Testis (tissue), 3 donors: ENCODE results near the gene GPR179. TPM values are rescaled to one million over a fixed set of nuclear protein-coding genes. Genes with fewer than 3 reads are reported as not detected.

Experiments used
- DNase-seq: peaks from one replicate; pipeline ENCODE4 v3.0.0-alpha.2; 2019
- H3K27ac ChIP-seq, 2 donors: fragments of 200-600 bp; sonication (generic); one replicate each; pipeline ENCODE4 v1.5.1; 2019
- H3K27me3 ChIP-seq: fragments of 200-600 bp; sonication (generic); one replicate; pipeline ENCODE4 v1.5.1; 2019
- H3K36me3 ChIP-seq: fragments of 200-600 bp; sonication (generic); one replicate; pipeline ENCODE4 v1.5.1; 2017; ENCODE audit warnings: low read depth; ENCODE audit errors: missing control alignments
- H3K4me1 ChIP-seq: fragments of 200-600 bp; sonication (generic); one replicate; pipeline ENCODE4 v1.5.1; 2019
- H3K4me3 ChIP-seq, 2 donors: fragments of 200-600 bp; sonication (generic); one replicate each; pipeline ENCODE4 v1.5.1; 2017 to 2019
- H3K9me3 ChIP-seq: fragments of 200-600 bp; sonication (generic); one replicate; pipeline ENCODE4 v1.5.1; 2017
- POLR2A ChIP-seq: fragments of 450-650 bp; IDR thresholded peaks from one replicate; pipeline ENCODE4 v1.6.1; 2017; ENCODE audit warnings: antibody characterized with exemption, mild to moderate bottlenecking, moderate library complexity
- WGBS, 2 donors: methylation state at CpG; one replicate each; pipeline ENCODE4 v1.1.5; 2018; 5-methylcytosine and 5-hydroxymethylcytosine counted together
- intact Hi-C: fragments of 100-400 bp; cut with DNase I; formaldehyde crosslinking; loops from one replicate; pipeline ENCODE4 v1.15.1; 2023; ENCODE audit warnings: low total_unique reads
- polyA plus RNA-seq: library from polyadenylated mRNA; stranded (reverse); fragments of 350-450 nt; fragmentation: Illumina TruSeq; extraction: RNeasy Lipid Tissue Mini Kit (QIAGEN cat#74804); gene quantifications from one replicate; pipeline ENCODE4 v1.2.3, GENCODE V29; 2014; ENCODE audit warnings: low read depth, low replicate concordance; ENCODE audit not compliant: insufficient read depth
- total RNA-seq, 2 donors: library from RNA; depleted of rRNA; stranded (reverse); fragments of >200 nt; gene quantifications; one replicate each; pipeline ENCODE4 v1.2.3, GENCODE V29; 2016
- TF ChIP-seq, protein P1 (sequence below), 3 experiments: fragments of 450-650 bp in 2 of 3; fragments of 200-600 bp in 1 of 3; sonication (generic) in 1 of 3; IDR thresholded peaks; one replicate each; pipeline ENCODE4 v1.5.1; 2016 to 2019; ENCODE audit warnings: antibody characterized with exemption in 3 of 3, mild to moderate bottlenecking in 2 of 3, moderate library complexity in 1 of 3

Gene GPR179
- total and polyA plus RNA-seq, 3 donors from 2014 or later, result 0.61 to 1.3 (median 0.93) TPM

DNA sequence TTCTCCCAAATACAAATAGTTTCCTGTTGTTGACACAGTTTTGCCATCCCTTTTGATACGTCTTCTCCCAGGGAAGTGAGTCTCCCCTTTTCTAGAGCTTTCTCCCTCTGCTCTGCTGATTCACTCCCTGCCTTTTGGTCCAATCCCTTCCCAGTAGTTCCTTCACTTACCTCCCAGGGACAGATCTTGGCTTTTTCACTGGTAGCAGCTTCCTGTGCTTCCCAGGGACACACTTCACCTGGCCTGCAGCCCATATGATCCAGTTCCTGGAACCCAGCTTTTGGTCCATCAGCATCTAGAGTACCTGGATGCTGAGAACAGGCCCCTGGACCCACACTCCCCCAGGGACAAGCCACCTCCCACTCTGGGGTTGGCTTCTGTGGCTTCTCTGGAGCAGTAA lies 15.8 kb downstream of the GPR179 start:
- no peak for DNase-seq

GRCh38 chr17:38326996-38327792 lies 16.6 kb downstream of the GPR179 start:
- DNase-seq, result peak; percentile 37
- no peaks in the 10 kb centered on the region for H3K9me3 ChIP-seq
- no peaks in the 10 kb centered on the region for H3K27me3 ChIP-seq
- peaks cover 27% of the 10 kb centered on the region for H3K4me1 ChIP-seq
- H3K27ac ChIP-seq, result peak overlapping the region in 1 of 2 donors; percentile 53
- TF ChIP-seq, protein P1, sequence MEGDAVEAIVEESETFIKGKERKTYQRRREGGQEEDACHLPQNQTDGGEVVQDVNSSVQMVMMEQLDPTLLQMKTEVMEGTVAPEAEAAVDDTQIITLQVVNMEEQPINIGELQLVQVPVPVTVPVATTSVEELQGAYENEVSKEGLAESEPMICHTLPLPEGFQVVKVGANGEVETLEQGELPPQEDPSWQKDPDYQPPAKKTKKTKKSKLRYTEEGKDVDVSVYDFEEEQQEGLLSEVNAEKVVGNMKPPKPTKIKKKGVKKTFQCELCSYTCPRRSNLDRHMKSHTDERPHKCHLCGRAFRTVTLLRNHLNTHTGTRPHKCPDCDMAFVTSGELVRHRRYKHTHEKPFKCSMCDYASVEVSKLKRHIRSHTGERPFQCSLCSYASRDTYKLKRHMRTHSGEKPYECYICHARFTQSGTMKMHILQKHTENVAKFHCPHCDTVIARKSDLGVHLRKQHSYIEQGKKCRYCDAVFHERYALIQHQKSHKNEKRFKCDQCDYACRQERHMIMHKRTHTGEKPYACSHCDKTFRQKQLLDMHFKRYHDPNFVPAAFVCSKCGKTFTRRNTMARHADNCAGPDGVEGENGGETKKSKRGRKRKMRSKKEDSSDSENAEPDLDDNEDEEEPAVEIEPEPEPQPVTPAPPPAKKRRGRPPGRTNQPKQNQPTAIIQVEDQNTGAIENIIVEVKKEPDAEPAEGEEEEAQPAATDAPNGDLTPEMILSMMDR (IDR thresholded peaks at IDR 0.05), result no peak
- TF ChIP-seq POLR2A, result no peak
- 68 to 69% methylated on average over 8 of the region's 8 CpGs for WGBS, 2 donors
- no peak overlapping the region for H3K4me3 ChIP-seq
- intact Hi-C loops, result no loop called here
- H3K36me3 ChIP-seq, result no peaks in the 10 kb centered on the region

More for the DNA sequence above, 15.8 kb downstream of the GPR179 start:
- WGBS, 2 donors, result 37 to 50% methylated on average over 1 of the region's 1 CpG
- TF ChIP-seq POLR2A, result no peak
- TF ChIP-seq, protein P1 (IDR thresholded peaks at IDR 0.05), result no peak
- Histone ChIP-seq H3K9me3 (no peaks in the 10 kb centered on the region), H3K27me3 (no peaks in the 10 kb centered on the region), H3K27ac (no peak overlapping the region), H3K36me3 (no peaks in the 10 kb centered on the region), H3K4me3 (no peak overlapping the region), H3K4me1 (peaks cover 27% of the 10 kb centered on the region)
- intact Hi-C loops, result no loop called here

DNA sequence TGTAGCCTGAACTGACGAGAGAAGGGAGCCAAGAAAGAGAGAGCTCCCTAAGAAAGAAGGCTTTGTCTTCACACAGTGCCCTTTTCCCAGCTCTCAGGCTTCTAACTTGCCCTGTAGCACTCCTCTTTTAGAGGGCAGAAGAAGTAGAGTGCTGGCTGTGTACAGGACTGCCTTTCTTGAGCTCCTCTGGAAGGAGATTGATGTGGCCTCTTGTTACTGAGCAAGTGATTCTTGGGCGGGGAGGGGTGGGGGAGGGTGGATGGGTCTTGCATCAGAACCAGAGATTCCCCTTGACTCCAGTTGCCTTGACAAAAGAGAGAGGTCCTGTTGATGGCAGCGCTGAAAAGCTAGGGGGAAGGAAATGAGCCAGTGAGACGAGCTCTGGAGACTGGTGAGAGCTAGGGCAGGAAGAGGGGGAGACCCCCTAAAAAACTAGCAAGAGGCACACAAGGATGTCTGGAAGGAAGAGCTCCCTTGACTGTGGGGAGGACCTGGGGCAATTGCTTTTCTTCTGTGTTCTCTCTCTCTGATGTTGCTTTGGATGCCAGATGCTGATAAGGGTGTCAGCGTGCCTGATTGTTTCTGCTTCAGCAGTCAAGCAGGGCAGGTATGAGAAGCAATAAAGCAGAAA lies 18.4 kb downstream of the GPR179 start:
- H3K36me3 ChIP-seq, result no peaks in the 10 kb centered on the region
- no peaks in the 10 kb centered on the region for H3K9me3 ChIP-seq
- TF ChIP-seq POLR2A, result no peak
- no peak overlapping the region for H3K4me3 ChIP-seq
- DNase-seq, result no peak
- peak overlapping the region; percentile 13 to 59 for H3K27ac ChIP-seq
- intact Hi-C loops, result no loop called here
- H3K4me1 ChIP-seq, result peaks cover 27% of the 10 kb centered on the region
- 52 to 53% methylated on average over 5 of the region's 5 CpGs for WGBS, 2 donors
- H3K27me3 ChIP-seq, result no peaks in the 10 kb centered on the region

DNA sequence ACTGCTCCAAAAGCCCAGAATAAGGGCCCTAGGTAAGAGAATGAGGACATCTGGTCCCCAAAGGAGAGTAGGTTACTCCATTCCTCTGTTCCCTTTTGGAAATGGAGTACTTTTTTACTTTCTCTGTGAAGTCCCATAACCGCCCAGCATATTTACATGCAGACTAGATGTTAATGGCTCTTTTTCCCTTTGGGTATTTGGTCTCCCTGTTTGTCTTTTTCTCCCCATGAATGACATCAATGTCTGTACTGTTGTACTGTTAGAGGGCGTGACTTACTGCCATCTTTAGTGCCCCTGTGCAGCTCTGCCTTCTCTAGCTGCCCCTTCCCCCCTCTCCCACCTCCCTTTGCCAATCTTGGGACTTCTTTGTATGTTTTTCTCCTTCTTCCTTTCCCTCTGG lies 19.0 kb downstream of the GPR179 start:
- Histone ChIP-seq H3K4me3 (no peak overlapping the region), H3K27me3 (no peaks in the 10 kb centered on the region), H3K4me1 (peaks cover 27% of the 10 kb centered on the region), H3K27ac (peak overlapping the region; percentile 13 to 59), H3K9me3 (no peaks in the 10 kb centered on the region), H3K36me3 (no peaks in the 10 kb centered on the region)
- WGBS, 2 donors, result 69 to 88% methylated on average over 2 of the region's 2 CpGs
- no peak for DNase-seq
- intact Hi-C loops, result no loop called here
- TF ChIP-seq POLR2A, result no peak
- TF ChIP-seq, protein P1 (IDR thresholded peaks at IDR 0.05), result no peak

DNA sequence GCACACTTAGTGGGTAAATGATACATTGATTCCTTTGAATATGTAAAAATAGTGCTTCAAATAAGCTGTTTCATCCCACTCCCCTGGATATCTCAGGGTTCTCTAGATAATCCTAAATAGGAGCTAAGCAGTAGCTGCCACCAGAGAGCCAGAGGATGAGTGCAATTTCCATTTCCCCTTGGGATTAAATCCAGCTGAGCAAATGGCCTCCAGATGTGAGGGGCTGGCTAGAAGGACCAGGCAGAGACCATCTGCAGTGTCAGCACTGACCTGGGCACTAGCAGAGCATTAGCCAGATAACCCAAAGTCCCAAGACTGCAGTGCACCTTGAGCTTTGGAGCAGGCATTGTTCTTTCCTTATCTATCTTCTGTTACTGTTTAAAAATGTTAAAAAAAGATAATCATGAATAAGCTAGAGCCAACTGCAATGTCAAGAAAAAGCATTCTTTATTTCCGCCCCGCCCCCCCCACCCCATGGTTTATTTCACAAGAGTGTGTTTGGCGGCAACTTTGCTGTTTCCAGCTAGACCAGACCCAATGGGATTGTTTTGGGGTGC lies 19.5 kb downstream of the GPR179 start:
- Histone ChIP-seq H3K36me3 (no peaks in the 10 kb centered on the region), H3K9me3 (no peaks in the 10 kb centered on the region), H3K4me3 (no peak overlapping the region), H3K27me3 (no peaks in the 10 kb centered on the region), H3K27ac (peak overlapping the region in 1 of 2 donors; percentile 13), H3K4me1 (peaks cover 27% of the 10 kb centered on the region)
- 44 to 68% methylated on average over 3 of the region's 3 CpGs for WGBS, 2 donors
- intact Hi-C loops, result no loop called here
- no peak for TF ChIP-seq POLR2A
- TF ChIP-seq, protein P1 (IDR thresholded peaks at IDR 0.05), result no peak
- DNase-seq, result no peak
